Neural cell (in vitro differentiated cells): ENCODE data around the gene DCAF16.

Source experiments
- CTCF ChIP-seq: fragments of 450-650 bp; IDR thresholded peaks from 2 replicates; pipeline ENCODE4 v1.5.1; 2014; ENCODE audit warnings: antibody characterized with exemption, mild to moderate bottlenecking, moderate library complexity; ENCODE audit not compliant: poor library complexity, severe bottlenecking
- EP300 ChIP-seq: fragments of 450-650 bp; conservative IDR thresholded peaks from 2 replicates; pipeline ENCODE4 v1.6.1; 2014; ENCODE audit warnings: antibody characterized with exemption, mild to moderate bottlenecking, moderate library complexity; ENCODE audit not compliant: poor library complexity, severe bottlenecking

- peak; percentile 91 for TF ChIP-seq EP300
- TF ChIP-seq CTCF = no peak
Measured at GRCh38 chr4:17758485-17758884, 52.1 kb downstream of the DCAF16 start.
